Mucosa of rectum (tissue), 2 donors: ENCODE measurements around the gene PLA2G3.

Source experiments
- H3K27ac ChIP-seq, 2 donors: one replicate each; pipeline ENCODE4 v1.7.0; 2013; ENCODE audit warnings: inconsistent platforms in 2 of 2, low read depth in 2 of 2, low read length in 2 of 2
- H3K27me3 ChIP-seq, 2 donors: one replicate each; pipeline ENCODE4 v1.7.0; 2013; ENCODE audit warnings: low read length in 2 of 2; ENCODE audit not compliant: control insufficient read depth in 2 of 2, insufficient read depth in 2 of 2
- H3K36me3 ChIP-seq, 2 donors: one replicate each; pipeline ENCODE4 v1.7.0; 2013; ENCODE audit warnings: low read length in 2 of 2; ENCODE audit not compliant: control insufficient read depth in 2 of 2, insufficient read depth in 2 of 2
- H3K4me1 ChIP-seq, 2 donors: one replicate each; pipeline ENCODE4 v1.7.0; 2013; ENCODE audit warnings: low read length in 2 of 2, mild to moderate bottlenecking in 1 of 2; ENCODE audit not compliant: control insufficient read depth in 2 of 2, insufficient read depth in 2 of 2
- H3K4me3 ChIP-seq, 2 donors: one replicate each; pipeline ENCODE4 v1.7.0; 2013; ENCODE audit warnings: low read length in 2 of 2
- H3K9ac ChIP-seq, 2 donors: one replicate each; pipeline ENCODE4 v1.7.0; 2013; ENCODE audit warnings: low read length in 2 of 2, low read depth in 1 of 2, mild to moderate bottlenecking in 1 of 2
- H3K9me3 ChIP-seq, 2 donors: one replicate each; pipeline ENCODE4 v1.7.0; 2013; ENCODE audit warnings: low read length in 2 of 2; ENCODE audit not compliant: control insufficient read depth in 2 of 2
- donor health status: healthy.
- donor health status: Normal muscosa, but diverticular disease.

PLA2G3 gene

GRCh38 chr22:31125521-31126117 lies 14.7 kb downstream of the PLA2G3 start:
- H3K4me1 ChIP-seq = peaks cover 12 to 24% of the 10 kb centered on the region in 2 donors
- no peak overlapping the region for H3K9ac ChIP-seq
- no peak overlapping the region for H3K27ac ChIP-seq
- H3K36me3 ChIP-seq = peaks cover 0 to 7% of the 10 kb centered on the region in 2 donors
- H3K9me3 ChIP-seq = no peaks in the 10 kb centered on the region
- H3K4me3 ChIP-seq = no peak overlapping the region
- no peaks in the 10 kb centered on the region for H3K27me3 ChIP-seq

DNA sequence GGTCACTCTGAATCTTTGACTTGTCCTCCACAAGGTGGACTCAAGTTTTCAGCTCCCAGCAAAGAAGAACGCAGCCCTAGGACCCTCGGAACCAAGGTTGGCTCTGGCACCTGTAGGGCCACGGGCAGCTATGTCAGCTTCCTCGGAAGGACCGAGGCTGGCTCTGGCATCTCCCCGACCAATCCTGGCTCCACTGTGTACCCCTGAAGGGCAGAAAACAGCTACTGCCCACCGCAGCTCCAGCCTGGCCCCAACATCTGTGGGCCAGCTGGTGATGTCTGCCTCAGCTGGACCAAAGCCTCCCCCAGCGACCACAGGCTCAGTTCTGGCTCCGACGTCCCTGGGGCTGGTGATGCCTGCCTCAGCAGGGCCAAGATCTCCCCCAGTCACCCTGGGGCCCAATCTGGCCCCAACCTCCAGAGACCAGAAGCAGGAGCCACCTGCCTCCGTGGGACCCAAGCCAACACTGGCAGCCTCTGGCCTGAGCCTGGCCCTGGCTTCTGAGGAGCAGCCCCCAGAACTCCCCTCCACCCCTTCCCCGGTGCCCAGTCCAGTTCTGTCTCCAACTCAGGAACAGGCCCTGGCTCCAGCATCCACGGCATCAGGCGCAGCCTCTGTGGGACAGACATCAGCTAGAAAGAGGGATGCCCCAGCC lies 15.4 kb downstream of the PLA2G3 start:
- Histone ChIP-seq H3K36me3 (peaks cover 0 to 7% of the 10 kb centered on the region in 2 donors), H3K27me3 (no peaks in the 10 kb centered on the region), H3K4me1 (peaks cover 12 to 24% of the 10 kb centered on the region in 2 donors), H3K9me3 (no peaks in the 10 kb centered on the region), H3K9ac (no peak overlapping the region), H3K4me3 (no peak overlapping the region), H3K27ac (no peak overlapping the region)

GRCh38 chr22:31124290-31124689 lies 16.0 kb downstream of the PLA2G3 start:
- no peaks in the 10 kb centered on the region for H3K27me3 ChIP-seq
- no peak overlapping the region for H3K4me3 ChIP-seq
- H3K4me1 ChIP-seq = peaks cover 12 to 24% of the 10 kb centered on the region in 2 donors
- H3K9ac ChIP-seq = no peak overlapping the region
- no peak overlapping the region for H3K27ac ChIP-seq
- peaks cover 0 to 7% of the 10 kb centered on the region in 2 donors for H3K36me3 ChIP-seq
- H3K9me3 ChIP-seq = no peaks in the 10 kb centered on the region

DNA sequence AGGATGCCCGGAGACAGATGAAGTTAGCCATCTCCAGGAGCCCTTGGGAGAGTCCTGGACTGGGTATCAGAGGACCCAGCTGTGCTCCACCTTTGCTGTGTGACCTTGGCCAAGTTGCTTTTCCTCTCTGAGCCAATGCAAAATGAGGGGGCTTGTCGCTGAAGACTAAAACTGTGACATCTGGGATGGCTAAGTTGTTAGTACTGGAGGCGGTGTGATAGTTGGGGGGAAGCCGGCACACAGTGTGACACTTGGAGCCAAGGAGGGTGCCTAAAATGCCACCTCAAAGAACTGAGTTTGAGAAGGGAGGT lies 17.1 kb downstream of the PLA2G3 start:
- Histone ChIP-seq H3K4me1 (peaks cover 12 to 24% of the 10 kb centered on the region in 2 donors), H3K9me3 (no peaks in the 10 kb centered on the region), H3K27me3 (no peaks in the 10 kb centered on the region), H3K4me3 (peak overlapping the region; percentile 74), H3K36me3 (peaks cover 0 to 3% of the 10 kb centered on the region in 2 donors), H3K27ac (peak overlapping the region; percentile 89 to 92), H3K9ac (peak overlapping the region; percentile 81 to 87)

- H3K4me3 ChIP-seq = peak within 1 kb of the TSS; percentile 74
- peaks cover 12 to 24% of the 10 kb centered on the region in 2 donors for H3K4me1 ChIP-seq
- peak within 1 kb of the TSS; percentile 89 to 92 for H3K27ac ChIP-seq
- H3K9me3 ChIP-seq = no peaks in the 10 kb centered on the region
- no peaks in the 10 kb centered on the region for H3K27me3 ChIP-seq
- H3K9ac ChIP-seq = peak within 1 kb of the TSS; percentile 81 to 87
- H3K36me3 ChIP-seq = no peaks in the 10 kb centered on the region
Measured at GRCh38 chr22:31122532-31123291, 17.6 kb downstream of the PLA2G3 start, which contains the start of gene INPP5J. Gene INPP5J (plus strand): TSS chr22:31122966. CDS start chr22:31123015, 49 bp downstream.

- peak overlapping the region; percentile 81 to 87 for H3K9ac ChIP-seq
Measured at GRCh38 chr22:31122196-31122531, 18.1 kb downstream of the PLA2G3 start.

GRCh38 chr22:31121403-31121802 lies 18.9 kb downstream of the PLA2G3 start:
- Histone ChIP-seq H3K27ac (peak overlapping the region; percentile 89 to 92), H3K27me3 (no peaks in the 10 kb centered on the region), H3K9ac (no peak overlapping the region), H3K4me3 (no peak overlapping the region), H3K4me1 (peaks cover 12 to 23% of the 10 kb centered on the region in 2 donors), H3K9me3 (no peaks in the 10 kb centered on the region), H3K36me3 (no peaks in the 10 kb centered on the region)

More at GRCh38 chr22:31122196-31122531, 18.1 kb downstream of the PLA2G3 start:
- Histone ChIP-seq H3K4me3 (peak overlapping the region; percentile 74), H3K4me1 (peaks cover 12 to 23% of the 10 kb centered on the region in 2 donors), H3K27ac (peak overlapping the region; percentile 89 to 92), H3K9me3 (no peaks in the 10 kb centered on the region), H3K27me3 (no peaks in the 10 kb centered on the region), H3K36me3 (no peaks in the 10 kb centered on the region)

GRCh38 chr22:31120642-31121041 lies 19.7 kb downstream of the PLA2G3 start:
- Histone ChIP-seq H3K27ac (no peak overlapping the region), H3K4me3 (no peak overlapping the region), H3K4me1 (peaks cover 12 to 23% of the 10 kb centered on the region in 2 donors), H3K9ac (no peak overlapping the region), H3K9me3 (no peaks in the 10 kb centered on the region), H3K27me3 (no peaks in the 10 kb centered on the region), H3K36me3 (no peaks in the 10 kb centered on the region)

DNA sequence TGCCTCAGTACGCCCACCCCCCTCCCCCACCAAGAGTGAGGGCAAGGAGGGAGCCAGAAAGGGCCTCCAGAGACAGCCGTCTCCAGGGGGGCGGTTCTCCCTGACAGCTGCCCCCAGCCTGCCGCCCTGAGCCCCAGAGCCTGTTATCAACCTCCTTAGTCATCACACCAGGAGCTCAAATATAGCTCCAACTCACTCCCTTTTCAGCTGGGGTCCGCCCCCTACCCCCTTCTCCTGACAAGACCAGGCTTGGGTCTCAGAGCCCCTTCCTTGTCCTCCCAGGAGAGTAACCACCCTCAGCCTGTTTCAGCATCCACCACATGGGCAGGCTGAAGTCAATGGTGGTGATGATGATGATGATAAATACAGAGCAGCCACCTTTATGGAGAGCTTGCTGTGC lies 20.1 kb downstream of the PLA2G3 start:
- H3K36me3 ChIP-seq = no peaks in the 10 kb centered on the region
- no peak overlapping the region for H3K9ac ChIP-seq
- peaks cover 12 to 23% of the 10 kb centered on the region in 2 donors for H3K4me1 ChIP-seq
- no peaks in the 10 kb centered on the region for H3K9me3 ChIP-seq
- no peak overlapping the region for H3K4me3 ChIP-seq
- no peaks in the 10 kb centered on the region for H3K27me3 ChIP-seq
- no peak overlapping the region for H3K27ac ChIP-seq
